ENCODE data around the gene AADACL3.
"Not testable (repeated sequence)": the region's sequence is repeated elsewhere in the genome, so short reads cannot be mapped to it uniquely, and the experiment has no call there.

The AADACL3 gene

DNA sequence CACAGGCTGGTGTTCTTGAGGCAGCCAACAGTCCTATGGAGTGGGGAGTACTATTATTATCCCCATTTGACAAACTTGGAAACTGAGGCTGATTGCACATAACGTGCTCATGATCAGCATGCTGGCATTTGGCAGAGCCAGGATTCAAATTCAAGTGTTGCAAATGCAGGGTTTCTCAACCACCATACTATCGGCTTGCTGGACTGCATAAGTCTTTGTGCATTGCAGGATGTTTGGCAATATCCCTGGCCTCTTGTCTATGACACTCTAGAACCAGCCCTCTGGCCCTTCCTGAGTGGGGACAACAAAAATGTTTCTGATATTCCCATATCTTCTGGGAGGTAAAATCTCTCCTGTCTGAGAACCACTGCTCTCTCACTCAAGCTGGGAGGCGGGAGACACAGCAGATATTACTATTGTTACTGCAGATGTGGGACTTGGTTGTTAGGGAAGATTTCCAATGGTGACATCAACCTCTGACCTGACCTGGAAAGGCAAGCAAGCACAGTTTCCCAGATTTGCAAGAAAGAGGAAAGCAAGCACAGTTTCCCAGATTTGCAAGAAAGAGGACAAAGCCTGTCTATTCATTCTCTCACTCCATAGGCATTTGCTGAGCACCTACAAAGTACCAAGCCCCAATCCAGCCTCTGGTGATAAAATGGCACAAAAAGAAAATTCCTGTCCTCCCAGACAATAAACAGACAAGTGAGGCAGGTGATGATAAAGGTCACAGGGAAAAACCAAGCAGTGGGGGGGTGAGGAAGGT is 1.0 kb upstream of the AADACL3 start:
- DNase-seq = no peak

DNA sequence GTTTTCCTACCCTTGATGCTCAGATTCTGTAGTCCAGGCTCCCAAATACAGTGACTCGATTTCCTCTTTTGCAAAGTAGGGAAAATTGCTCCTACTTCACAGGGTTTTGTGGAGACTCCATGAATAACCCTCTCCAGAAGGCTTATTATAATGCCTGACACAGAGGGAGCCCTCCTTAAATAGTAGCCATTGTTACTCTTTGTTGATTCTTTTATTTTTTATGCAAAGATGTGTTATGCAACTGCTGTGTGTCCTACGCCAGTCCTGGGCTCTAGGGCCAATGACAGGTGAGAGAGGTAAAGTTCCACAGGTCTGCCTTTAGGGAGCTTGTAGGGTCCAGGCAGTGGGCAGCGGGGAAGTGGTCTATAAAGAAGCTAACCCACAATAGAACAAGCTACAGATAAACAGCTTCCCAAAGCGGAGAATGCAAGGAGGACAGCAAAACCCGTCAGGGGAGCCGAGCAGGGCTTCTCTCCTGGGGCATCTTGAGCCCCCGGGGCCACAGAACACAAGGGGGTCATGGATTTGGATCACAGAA is 1.5 kb downstream of the AADACL3 start:
- DNase-seq = no peak

DNA sequence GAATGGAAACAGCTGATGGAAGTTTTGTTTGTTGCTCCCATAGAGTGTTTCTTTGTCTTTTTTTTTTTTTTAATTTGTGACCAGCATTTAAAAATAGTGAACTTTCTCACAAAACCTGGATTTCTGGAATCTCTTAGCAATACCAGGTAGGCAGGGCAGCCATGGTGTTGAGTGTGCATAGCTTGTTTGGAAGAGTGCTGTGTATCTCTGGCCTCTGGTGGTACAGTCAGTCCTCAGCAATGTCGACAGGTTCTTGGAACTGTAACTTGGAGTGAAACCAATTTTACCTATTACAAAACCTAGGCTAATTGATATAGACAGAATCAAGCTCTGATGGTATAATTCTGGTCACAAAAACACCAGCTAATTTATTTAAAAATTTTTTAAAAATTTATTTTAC is 6.7 kb downstream of the AADACL3 start:
- no peak for DNase-seq

DNA sequence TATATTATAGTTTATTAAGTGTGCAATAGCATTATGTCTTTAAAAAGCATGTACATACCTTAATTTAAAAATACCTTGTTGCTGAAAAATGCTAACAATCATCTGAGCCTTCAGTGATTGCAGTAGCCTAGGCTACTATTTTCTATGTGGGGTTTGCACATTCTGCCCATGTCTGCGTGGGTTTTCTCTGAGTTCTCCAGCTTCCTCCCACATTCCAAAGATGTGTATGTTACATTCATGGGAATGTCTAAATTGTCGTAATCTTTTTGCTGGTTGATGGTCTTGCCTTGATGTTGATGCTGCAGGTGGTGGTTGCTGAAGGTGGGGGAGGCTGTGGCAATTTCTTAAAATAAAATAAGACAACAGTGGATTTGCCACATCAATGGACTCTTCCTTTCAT is 12.5 kb downstream of the AADACL3 start:
- DNase-seq = no peak

DNA sequence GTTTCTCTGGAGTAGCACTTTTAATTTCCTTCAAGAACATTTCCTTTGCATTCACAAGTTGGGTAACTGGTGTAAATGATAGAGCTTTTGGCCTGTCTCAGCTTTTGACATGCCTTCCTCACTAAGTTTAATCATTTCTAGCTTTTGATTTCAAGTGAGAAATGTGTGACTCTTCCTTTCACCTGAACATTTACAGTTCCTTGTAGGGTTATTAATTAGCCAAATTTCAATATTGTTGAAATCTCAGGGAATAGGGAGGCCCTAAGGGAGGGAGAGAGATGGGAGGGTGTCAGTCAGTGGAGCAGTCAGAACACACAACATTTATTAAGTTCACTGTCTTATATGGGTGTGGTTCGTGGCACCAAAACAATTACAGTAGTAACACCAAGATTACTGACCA is 14.2 kb downstream of the AADACL3 start:
- DNase-seq = no peak

DNA sequence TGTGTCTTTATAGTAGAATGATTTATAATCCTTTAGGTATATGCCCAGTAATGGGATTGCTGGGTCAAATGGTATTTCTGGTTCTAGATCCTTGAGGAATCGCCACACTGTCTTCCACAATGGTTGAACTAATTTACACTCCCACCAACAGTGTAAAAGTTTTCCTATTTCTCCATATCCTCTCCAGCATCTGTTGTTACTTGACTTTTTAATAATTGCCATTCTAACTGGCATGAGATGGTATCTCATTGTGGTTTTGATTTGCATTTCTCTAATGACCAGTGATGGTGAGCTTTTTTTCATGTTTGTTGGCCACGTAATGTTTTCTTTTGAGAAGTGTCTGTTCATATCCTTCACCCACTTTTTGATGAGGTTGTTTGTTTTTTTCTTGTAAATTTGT is 15.2 kb downstream of the AADACL3 start:
- not testable (repeated sequence) for DNase-seq

DNA sequence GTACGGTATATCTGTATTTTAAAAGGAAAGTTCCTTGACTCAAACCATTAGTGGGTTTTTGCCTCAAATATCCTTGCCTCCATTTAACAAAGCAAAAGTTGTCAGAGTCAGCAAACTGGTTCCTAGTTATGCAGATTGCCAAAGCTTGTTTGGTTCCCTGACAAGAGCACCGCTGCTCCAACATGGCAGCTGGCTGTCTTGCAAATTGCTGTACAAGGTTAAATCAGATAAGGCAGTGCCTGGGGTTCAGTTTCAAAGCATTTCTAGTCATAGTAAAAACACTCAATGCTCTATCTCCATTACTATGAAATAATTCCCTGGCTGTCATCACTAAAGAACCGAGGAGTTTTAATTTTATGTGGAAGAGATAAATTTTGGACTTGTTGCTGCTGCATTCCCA is 18.7 kb downstream of the AADACL3 start:
- DNase-seq = no peak

DNA sequence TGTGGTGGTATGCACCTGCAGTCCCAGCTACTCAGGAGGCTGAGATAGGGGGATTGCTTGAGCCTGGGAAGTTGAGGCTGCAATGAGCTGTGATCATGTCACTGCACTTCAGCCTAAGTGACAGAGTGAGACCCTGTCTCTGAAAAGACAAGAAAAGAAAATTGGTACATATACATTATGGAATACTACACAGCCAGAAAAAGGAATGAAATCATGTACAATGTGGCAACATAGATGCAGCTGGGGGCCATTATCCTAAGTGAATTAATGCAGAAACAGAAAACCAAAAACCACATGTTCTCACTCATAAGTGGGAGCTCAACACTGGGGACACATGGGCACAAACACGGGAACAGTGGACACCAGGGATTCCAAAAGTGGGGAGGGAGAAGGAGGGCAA is 23.0 kb downstream of the AADACL3 start:
- no peak for DNase-seq

DNA sequence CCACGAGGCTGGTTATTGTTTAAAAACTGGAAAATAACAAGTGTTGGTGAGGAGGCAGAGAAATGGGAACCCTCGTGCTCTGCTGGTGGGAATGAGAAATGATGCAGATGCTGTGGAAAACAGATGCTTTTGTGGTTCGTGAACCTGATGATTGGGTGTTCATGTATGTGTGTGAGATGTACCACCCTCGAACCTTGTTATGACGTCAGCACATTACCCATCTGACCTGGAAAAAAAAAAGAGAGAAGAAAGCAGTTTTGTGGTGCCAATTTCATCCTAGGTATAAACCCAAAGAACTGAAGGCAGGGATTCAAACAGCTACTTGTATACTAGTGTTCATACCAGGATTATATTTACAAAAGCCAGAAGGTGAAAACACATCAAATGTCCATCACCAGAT is 23.7 kb downstream of the AADACL3 start:
- no peak for DNase-seq

DNA sequence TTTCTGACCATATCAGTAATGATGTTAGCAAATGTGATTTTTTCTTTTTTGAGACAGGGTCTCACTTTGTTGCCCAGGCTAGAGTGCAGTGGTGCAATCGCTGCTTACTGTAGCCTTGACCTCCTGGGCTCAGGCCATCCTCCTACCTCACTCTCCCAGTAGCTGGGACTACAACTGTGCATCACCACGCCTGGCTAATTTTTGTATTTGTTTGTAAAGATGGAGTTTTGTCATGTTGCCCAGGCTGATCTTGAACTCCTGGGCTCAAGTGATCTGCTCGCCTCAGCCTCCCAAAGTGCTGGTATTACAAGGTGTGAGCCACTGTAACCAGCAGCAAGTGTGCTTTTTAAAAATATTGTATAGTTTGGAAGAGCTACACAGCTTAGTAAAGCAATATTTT is 26.0 kb downstream of the AADACL3 start:
- DNase-seq = no peak

DNA sequence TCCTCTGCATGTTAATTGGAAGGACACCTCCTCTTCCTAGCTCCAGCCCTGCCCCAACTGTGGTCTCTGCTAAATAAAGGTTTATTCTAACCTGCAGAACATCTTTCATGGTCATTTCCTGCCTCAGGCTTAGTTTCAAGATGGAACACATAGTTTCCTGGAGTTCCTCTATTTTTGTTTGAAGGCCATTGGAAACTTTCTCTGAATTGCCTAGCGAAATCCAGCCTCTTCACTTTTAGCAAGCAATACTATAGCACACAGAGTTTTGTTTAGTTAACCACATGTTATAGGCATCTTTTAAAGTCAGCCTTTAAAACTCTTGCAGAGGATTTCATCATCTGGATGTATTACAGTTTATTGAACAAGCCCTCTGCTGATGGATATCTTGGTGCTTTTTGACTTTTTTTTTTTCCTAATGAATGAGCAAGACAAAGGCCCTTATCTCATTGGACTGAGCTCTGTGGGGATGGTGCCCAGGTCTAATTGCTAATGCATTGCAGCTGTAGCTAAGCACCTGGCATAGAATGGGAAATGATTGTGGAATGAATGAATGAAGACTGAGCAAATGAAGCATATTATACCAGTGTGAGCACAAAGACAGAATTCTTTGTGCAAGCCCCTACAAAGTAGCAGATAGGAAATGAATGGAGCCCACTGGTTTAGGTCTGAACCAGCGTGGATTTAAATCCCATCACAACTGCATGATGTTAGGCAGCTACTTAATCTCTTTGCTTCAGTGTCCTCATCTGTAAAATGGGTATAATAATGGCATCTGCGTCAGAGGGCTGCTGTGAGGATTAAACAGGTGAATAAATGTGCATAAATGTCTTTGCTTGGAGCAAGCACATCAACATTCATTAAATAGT is 29.4 kb downstream of the AADACL3 start:
- no peak for DNase-seq

DNA sequence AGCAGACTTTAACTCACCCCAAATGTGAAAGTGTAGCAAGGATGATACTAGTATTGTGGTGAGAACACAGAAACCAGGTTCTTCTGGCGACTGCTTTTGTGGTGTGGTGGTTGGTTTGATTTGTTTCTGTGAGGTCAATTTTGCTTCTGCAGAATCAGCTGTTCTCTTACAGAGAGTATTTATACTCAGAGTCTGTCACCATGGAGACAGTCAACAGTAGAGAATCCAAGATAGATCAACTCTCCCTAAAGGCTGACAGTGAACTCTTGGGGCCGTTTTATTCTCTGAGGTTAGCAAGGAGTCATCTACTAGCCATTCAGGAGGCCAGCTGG is 30.0 kb downstream of the AADACL3 start, which contains the start of gene CFAP107:
TSS of gene CFAP107 (plus strand) at position 209 of the 332 bp plus-strand sequence. CDS start 231 bp downstream, outside the sequence.
- DNase-seq = no peak

DNA sequence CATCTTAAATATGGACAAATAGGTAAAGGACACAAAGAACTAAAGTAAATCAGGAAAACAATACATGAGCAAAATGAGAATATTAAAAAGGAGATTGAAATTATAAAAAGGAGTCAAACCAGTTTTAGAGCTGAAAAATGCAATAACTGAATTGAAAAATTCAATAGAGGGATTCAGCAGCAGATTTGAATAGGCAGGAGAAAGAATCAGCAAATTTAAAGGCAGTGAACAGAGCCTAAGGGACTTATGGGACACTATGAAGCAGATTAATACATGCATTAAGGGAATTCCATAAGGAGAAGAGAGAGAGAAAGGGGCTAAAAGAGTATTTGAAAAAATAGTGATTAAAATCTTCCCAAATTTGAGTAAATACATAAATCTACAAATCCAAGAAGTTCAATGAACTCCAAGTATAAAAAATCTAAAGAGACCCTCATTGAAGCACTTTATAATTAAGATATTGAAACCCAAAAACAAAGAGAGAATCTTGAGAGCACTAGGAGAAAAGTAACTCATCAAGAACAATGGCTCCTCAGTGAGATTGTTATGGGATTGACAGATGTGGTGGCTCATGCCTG is 33.0 kb downstream of the AADACL3 start:
- no peak for DNase-seq

DNA sequence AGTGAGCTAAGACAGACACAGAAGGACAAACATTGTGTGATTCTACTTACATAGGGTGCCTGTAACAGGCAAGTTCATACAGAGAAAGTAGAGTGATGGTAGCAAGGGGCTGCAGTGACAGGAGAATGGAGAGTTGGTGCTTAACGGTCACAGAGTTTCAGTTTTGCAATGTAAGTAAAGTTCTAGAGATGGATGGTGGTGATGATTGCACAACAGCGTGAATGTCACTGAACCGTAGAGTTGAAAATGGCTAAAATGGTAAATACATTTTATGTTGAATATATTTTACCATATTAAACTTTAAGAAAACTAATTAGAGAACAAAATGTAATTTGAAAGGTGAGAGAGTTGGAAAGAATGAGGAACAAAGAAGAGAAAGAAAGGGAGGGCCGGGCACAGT is 38.8 kb downstream of the AADACL3 start:
- no peak for DNase-seq

DNA sequence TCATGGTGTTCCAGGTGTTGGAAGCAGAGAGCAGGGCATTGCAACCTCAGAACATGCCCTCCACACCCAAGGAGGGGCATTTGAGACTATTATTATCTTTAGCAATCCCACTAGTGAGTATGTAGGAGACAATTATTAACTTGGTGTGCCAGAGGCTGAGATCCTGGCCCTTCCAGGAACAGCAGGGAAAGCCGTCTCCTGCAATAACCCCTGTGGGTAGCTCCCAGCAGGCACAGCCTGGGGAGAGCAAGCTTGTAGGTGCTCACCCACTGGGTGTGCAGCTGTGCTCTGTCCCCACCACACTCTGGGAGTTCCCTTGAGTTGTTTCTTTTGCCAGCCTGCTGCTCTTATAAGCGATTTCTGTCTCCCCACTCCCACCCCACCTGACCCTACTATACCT is 40.4 kb downstream of the AADACL3 start:
- DNase-seq = no peak

DNA sequence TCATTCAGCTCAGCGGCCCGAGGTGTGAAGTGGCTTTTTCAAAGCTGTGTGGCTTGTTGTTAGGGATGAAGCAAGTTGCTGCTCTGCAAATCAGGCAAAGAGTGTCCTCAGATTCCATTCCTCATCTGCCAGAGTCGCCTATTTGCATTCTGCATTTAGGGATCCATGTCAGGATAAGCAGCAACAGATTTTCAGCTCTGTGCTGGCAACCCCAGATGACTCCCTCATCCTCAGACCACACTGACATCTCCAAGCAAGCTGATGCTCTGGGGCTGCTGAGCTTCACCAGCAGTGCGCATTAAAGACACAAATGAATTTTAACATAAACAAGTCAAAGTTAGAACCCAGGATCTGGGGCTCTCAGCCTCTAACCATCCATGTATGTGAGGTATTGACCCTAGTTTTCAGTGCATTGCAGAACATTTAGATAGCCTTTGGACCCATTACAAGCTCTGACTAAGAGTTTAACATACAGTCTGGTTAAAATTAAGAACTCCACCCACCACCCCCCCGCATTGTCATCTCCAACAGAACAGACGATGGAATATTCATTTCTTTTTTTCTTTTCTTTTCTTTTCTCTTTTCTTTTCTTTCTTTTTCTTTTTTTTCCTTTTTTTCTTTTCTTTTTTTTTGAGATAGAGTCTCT is 41.0 kb downstream of the AADACL3 start:
- no peak for DNase-seq

DNA sequence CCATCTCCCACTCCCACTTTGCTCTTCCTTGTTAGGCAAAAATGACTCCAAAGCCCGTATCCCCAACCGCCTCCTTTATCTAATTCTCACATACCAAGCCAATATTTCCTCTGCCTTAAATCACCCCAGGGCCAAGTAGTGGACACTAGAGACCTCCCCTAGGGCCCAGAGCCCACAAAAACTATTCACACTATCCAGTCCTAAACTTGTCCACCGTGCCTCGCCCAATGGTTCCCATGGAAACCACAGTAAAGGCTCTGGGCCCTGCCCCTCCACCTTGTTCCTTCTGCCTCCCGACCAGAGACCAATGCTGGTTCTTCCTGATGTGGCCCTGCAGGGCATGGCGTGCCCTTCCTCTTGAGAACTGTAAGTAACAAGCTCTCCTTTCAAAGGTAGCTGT is 41.9 kb downstream of the AADACL3 start:
- DNase-seq = no peak

DNA sequence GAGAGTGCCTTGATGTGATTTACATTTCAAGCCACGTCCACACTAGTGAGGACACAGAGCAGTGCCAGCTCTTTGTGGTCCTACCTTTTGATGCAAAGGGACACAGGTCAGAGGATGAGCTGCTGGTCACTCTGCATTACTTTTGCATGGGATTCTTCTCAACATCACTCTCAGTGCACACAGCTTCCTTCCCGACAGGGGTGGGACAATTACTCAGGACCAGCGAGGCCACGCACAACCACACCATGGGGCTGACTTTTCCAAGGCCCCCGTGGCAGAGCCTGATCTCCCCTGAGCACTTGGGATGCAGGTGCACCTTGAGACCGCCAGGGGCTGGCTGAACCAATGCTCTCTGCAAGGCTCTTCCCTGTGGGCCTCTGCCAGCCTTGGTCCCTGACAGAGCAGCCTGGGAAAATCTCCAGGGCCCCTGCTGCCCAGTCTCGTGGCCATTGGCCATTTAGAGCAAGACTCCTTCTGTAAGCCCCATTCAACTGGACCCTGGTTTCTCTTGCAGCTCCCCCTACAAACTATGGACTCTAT is 44.4 kb downstream of the AADACL3 start:
- no peak for DNase-seq

DNA sequence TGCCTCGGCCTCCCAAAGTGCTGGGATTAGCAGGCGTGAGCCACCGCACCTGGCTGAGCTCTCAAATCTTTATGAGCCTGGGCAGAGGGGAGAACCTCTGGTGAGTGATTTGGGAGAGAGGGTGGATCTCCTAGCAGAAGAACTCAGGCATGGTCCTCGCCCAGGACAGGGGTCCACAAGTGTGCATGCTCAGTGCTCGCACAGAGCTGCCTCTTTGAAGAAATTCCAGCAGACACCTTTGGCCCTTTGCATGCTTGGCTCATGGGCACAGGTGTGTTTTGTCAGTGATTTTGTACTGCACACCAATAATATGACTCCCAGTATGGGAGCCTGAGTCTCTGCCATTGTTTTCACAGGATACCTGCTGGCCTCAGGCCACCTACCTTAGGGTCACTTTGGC is 45.9 kb downstream of the AADACL3 start:
- DNase-seq = no peak

DNA sequence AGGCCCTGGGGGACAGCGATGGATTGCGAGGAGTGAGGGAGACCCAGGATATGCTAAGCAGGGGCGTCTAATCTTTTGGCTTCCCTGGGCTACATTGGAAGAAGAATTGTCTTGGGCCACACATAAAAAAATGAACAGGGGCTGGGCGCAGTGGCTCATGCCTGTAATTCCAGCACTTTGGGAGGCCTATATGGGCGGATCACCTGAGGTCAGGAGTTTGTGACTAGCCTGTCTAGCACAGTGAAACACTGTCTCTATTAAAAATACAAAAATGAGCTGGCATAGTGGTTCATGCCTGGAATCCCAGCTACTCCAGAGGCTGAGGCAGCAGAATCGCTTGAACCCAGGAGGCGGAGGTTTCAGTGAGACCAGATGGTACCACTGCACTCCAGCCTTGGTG is 46.9 kb downstream of the AADACL3 start:
- DNase-seq = no peak

DNA sequence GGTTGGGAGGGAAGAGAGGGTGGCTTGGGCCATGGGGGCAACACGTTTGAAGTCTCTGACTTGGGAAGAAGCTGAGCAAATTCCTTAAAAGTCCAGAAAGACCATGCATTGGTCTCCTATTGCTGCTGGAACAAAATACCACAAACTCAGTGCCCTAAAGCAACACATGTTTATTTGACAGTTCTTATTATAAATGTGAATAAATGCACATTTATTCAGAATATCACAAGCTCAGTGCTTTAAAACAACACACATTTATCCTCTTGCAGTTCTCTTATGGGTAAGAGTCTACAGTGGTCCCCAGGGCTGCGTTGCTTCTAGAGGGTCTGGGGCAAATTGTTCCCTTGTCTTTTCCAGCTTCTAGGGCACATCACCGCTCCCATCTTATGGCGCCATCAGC is 47.6 kb downstream of the AADACL3 start:
- no peak for DNase-seq

DNA sequence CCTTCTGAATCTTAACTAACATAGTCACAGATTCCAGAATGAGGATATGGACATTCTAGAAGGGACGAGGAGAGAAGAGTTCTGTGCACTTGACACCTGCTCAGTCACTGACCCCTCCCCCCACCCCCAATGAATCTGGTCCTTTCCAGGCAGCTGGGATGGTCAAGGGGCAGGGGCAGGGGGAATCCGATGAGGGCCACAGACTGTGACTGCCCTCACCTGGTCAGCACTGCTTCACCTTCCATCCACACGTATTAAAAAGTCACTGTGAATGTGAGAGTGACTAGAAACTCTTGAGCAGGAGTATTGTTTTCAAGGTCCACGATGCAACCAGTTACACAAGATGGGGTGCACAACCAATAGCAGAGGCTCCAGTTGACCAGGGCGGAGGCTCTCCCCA is 48.1 kb downstream of the AADACL3 start:
- DNase-seq = no peak

DNA sequence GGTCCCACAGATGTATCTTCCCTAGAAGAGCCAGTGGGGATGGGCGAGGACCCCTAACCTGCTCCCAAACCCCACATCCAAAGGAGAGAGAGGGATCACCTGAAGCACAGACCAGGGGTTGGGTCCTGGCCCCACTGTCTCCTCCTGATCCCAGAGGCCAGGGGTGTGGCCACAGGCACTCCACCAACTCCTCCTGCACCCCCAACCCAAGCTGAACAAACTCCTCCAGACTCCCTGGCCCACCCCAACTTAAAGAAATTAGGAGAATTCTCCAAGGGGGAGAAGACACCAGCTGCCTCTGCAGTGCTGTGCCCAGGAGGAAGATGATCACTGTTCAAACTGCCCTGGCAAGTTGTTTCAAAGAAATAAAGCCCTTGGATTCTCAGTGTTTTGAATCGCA is 53.1 kb downstream of the AADACL3 start:
- no peak for DNase-seq

Data from NCI-H146 (cell line).